Glutamatergic neuron (in vitro differentiated cells): ENCODE results near the gene DARS2. TPM values are rescaled to one million over a fixed set of nuclear protein-coding genes. Genes with fewer than 3 reads are reported as not detected.

ENCODE experiments used
- DNase-seq: peaks from one replicate; pipeline ENCODE4 v3.0.0; 2022
- H3K27ac Mint-ChIP-seq: one replicate; pipeline ENCODE4 v1.8.0; 2020; ENCODE audit warnings: mild to moderate bottlenecking, mixed read lengths, inconsistent platforms; ENCODE audit not compliant: unreplicated experiment
- H3K27me3 Mint-ChIP-seq: one replicate; pipeline ENCODE4 v1.8.0; 2020; ENCODE audit warnings: mild to moderate bottlenecking, moderate library complexity, mixed read lengths, inconsistent platforms; ENCODE audit not compliant: unreplicated experiment
- H3K36me3 Mint-ChIP-seq: one replicate; pipeline ENCODE4 v1.8.0; 2020; ENCODE audit warnings: mild to moderate bottlenecking, mixed read lengths, inconsistent platforms; ENCODE audit not compliant: unreplicated experiment
- H3K4me1 Mint-ChIP-seq: one replicate; pipeline ENCODE4 v1.8.0; 2020; ENCODE audit warnings: mild to moderate bottlenecking, low read depth, mixed read lengths, inconsistent platforms; ENCODE audit not compliant: unreplicated experiment
- H3K4me3 Mint-ChIP-seq: one replicate; pipeline ENCODE4 v1.8.0; 2020; ENCODE audit warnings: mild to moderate bottlenecking, mixed read lengths, inconsistent platforms; ENCODE audit not compliant: unreplicated experiment
- H3K9me3 Mint-ChIP-seq: one replicate; pipeline ENCODE4 v1.8.0; 2020; ENCODE audit warnings: mild to moderate bottlenecking, moderate library complexity, mixed read lengths, inconsistent platforms; ENCODE audit not compliant: unreplicated experiment
- total RNA-seq: library from RNA; stranded (reverse); fragmentation: NEBNext Ultra II Directional; extraction: Animal tissue kit (Norgen Biotek cat#: 25700); gene quantifications from one replicate; pipeline ENCODE4 v1.2.1, GENCODE V29; 2021; ENCODE audit not compliant: unreplicated experiment
- TF ChIP-seq, protein P1 (sequence below): fragments of 200-600 bp; sonication (generic); IDR thresholded peaks from one replicate; pipeline ENCODE4 v1.5.0; 2021; ENCODE audit not compliant: partially characterized antibody, unreplicated experiment

Gene DARS2
- total RNA-seq, 1 donor from 2014 or later, result 17.0 TPM

DNA sequence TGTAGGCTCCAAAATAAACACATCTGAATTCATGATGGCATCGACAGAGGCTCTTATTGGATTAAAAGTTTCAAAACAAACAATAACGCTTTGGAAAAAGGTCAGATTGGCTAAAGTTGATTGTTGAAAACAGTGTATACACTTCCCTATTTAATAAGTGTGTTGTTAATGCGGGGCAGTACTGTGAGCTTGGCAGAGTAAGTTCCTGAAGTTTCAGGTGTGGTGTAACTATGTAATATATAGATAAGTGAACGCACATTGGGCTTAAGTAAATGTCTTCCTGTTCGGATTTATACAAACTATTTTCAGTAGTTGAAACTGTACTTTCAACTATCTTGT is 44.5 kb downstream of the DARS2 start:
- peaks cover 12% of the 10 kb centered on the region for H3K9me3 Mint-ChIP-seq
- peak overlapping the region; percentile 79 for H3K27ac Mint-ChIP-seq
- H3K27me3 Mint-ChIP-seq, result peaks cover 7% of the 10 kb centered on the region
- peaks cover 4% of the 10 kb centered on the region for H3K36me3 Mint-ChIP-seq
- peak overlapping the region; percentile 98 for H3K4me3 Mint-ChIP-seq
- peaks cover 18% of the 10 kb centered on the region for H3K4me1 Mint-ChIP-seq
- no peak for DNase-seq
- TF ChIP-seq, protein P1, sequence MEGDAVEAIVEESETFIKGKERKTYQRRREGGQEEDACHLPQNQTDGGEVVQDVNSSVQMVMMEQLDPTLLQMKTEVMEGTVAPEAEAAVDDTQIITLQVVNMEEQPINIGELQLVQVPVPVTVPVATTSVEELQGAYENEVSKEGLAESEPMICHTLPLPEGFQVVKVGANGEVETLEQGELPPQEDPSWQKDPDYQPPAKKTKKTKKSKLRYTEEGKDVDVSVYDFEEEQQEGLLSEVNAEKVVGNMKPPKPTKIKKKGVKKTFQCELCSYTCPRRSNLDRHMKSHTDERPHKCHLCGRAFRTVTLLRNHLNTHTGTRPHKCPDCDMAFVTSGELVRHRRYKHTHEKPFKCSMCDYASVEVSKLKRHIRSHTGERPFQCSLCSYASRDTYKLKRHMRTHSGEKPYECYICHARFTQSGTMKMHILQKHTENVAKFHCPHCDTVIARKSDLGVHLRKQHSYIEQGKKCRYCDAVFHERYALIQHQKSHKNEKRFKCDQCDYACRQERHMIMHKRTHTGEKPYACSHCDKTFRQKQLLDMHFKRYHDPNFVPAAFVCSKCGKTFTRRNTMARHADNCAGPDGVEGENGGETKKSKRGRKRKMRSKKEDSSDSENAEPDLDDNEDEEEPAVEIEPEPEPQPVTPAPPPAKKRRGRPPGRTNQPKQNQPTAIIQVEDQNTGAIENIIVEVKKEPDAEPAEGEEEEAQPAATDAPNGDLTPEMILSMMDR, result no peak

DNA sequence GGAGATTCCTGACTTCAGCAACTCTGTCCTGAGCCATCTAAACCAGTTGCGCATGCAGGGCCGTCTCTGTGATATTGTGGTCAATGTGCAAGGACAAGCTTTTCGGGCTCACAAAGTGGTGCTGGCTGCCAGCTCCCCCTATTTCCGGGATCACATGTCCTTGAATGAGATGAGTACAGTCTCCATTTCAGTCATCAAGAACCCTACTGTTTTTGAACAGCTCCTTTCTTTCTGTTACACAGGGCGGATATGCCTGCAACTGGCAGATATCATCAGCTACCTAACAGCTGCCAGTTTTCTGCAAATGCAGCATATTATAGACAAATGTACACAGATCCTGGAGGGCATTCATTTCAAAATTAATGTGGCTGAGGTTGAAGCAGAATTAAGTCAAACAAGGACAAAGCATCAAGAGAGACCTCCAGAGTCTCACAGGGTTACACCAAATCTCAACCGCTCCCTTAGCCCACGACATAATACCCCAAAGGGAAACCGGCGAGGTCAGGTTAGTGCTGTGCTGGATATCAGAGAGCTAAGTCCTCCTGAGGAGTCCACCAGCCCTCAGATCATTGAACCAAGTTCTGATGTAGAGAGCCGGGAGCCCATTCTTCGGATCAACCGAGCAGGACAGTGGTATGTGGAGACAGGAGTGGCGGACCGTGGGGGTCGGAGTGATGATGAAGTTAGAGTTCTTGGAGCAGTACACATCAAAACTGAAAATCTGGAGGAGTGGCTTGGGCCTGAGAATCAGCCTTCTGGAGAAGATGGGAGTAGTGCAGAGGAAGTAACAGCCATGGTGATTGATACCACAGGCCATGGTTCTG is 46.0 kb downstream of the DARS2 start:
- DNase-seq, result no peak
- Mint-ChIP-seq H3K27ac (no peak overlapping the region), H3K27me3 (peaks cover 7% of the 10 kb centered on the region), H3K9me3 (peaks cover 12% of the 10 kb centered on the region), H3K4me1 (peaks cover 14% of the 10 kb centered on the region), H3K4me3 (no peak overlapping the region), H3K36me3 (peaks cover under 1% of the 10 kb centered on the region)
- TF ChIP-seq, protein P1, result no peak

DNA sequence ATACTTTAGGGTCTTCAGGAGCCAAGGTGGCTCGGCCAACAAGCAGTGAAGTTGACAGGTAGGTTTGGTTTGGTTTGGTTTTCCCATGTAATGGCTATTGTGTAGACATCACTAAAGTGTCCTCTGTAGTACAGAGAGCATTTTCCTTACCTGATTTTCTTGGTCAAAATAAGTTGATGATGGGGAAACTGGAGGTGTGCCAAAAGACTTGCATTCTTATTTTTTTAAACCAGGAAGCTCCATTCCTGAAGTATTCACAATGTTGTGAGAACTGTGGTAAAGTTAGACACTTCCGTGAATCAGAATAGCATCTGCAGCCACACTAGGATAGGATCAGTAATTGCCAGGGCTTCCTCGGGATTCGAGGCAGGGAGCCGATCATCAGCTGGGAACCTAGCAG is 46.6 kb downstream of the DARS2 start:
- H3K4me3 Mint-ChIP-seq, result no peak overlapping the region
- TF ChIP-seq, protein P1, result no peak
- peaks cover 12% of the 10 kb centered on the region for H3K9me3 Mint-ChIP-seq
- H3K27ac Mint-ChIP-seq, result no peak overlapping the region
- no peak for DNase-seq
- peaks cover 7% of the 10 kb centered on the region for H3K27me3 Mint-ChIP-seq
- H3K4me1 Mint-ChIP-seq, result peaks cover 8% of the 10 kb centered on the region
- H3K36me3 Mint-ChIP-seq, result no peaks in the 10 kb centered on the region

DNA sequence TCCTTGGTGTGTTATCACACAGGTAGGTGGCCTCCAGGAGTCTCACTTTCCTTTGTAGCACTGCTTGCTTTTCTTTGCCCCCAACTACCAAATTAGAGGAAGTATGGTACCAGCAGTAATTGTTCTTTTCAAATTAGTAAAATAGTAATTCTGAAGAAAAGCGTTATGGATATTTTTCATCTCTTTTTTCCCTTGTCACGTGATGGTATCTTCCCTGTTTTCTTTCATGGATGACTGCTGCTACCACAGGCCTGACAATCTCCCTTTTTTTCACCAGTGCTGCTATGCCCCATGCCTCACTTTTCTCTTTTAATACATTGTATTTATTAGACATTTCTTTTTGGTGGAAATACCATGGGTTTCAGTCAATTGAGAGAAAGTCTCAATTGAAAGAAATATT is 47.0 kb downstream of the DARS2 start:
- peak overlapping the region; percentile 11 for H3K27ac Mint-ChIP-seq

DNA sequence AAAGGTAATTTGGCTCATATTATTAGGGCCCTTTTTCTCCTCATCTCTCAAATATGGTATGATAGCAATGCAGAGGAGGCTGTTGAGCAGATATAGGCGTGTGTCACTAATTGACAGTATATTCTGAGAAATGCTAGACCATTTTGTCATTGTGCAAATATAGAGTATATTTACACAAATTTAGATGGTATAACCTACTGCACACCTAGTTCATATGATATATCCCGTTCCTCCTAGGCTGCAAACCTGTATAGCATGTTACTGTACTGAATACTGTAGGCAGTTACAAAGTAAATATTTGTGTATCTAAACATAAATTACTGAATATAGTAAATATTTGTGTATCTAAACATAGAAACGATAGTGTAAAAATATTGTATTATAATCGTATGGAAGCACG is 52.3 kb downstream of the DARS2 start:
- no peak for DNase-seq
- Mint-ChIP-seq H3K9me3 (no peaks in the 10 kb centered on the region), H3K27me3 (no peaks in the 10 kb centered on the region), H3K4me3 (no peak overlapping the region), H3K36me3 (no peaks in the 10 kb centered on the region), H3K27ac (no peak overlapping the region), H3K4me1 (no peaks in the 10 kb centered on the region)
- TF ChIP-seq, protein P1, result no peak

More for the DNA sequence above, 47.0 kb downstream of the DARS2 start:
- peaks cover 4% of the 10 kb centered on the region for H3K4me1 Mint-ChIP-seq
- H3K9me3 Mint-ChIP-seq, result peaks cover 12% of the 10 kb centered on the region
- H3K27me3 Mint-ChIP-seq, result peaks cover 7% of the 10 kb centered on the region
- no peak for DNase-seq
- TF ChIP-seq, protein P1, result no peak
- H3K36me3 Mint-ChIP-seq, result no peaks in the 10 kb centered on the region
- H3K4me3 Mint-ChIP-seq, result no peak overlapping the region
